Spleen (tissue), 11 donors: Measurements from ENCODE around the gene FUT7. TPM values are rescaled to one million over a fixed set of nuclear protein-coding genes. Genes with fewer than 3 reads are reported as not detected.

Experiments
- DNase-seq: peaks from one replicate; pipeline ENCODE4 v3.0.0-alpha.2; 2020
- H3K27ac ChIP-seq, 8 donors: fragments of 200-600 bp; sonication (generic) in 7 of 8; 1 replicate in 4 of 8; 2 replicates in 4 of 8; pipeline versions ENCODE4 v1.5.0 to v1.8.0; 2016 to 2021; ENCODE audit warnings: inconsistent platforms in 4 of 8, mild to moderate bottlenecking in 4 of 8, moderate library complexity in 1 of 8
- H3K27me3 ChIP-seq, 7 donors: fragments of 200-600 bp; sonication (generic) in 6 of 7; replicated peaks in 1 of 7; 1 replicate in 4 of 7; 2 replicates in 3 of 7; pipeline versions ENCODE4 v1.5.0 to v1.8.0; 2016 to 2021; ENCODE audit warnings: inconsistent platforms in 3 of 7, mild to moderate bottlenecking in 1 of 7
- H3K36me3 ChIP-seq, 6 donors: fragments of 200-600 bp; sonication (generic) in 5 of 6; 1 replicate in 4 of 6; 2 replicates in 2 of 6; pipeline versions ENCODE4 v1.5.0 to v1.8.0; 2016 to 2021; ENCODE audit warnings: inconsistent platforms in 2 of 6
- H3K4me1 ChIP-seq, 6 donors: fragments of 200-600 bp; sonication (generic) in 5 of 6; 1 replicate in 3 of 6; 2 replicates in 3 of 6; pipeline versions ENCODE4 v1.5.0 to v1.8.0; 2016 to 2021; ENCODE audit warnings: inconsistent platforms in 3 of 6
- H3K4me3 ChIP-seq, 8 donors: fragments of 200-600 bp; sonication (generic) in 7 of 8; 1 replicate in 4 of 8; 2 replicates in 4 of 8; pipeline versions ENCODE4 v1.5.0 to v1.8.0; 2016 to 2021; ENCODE audit warnings: inconsistent platforms in 4 of 8, mild to moderate bottlenecking in 4 of 8, moderate library complexity in 2 of 8
- H3K9me3 ChIP-seq, 8 donors: fragments of 200-600 bp; sonication (generic) in 7 of 8; 1 replicate in 4 of 8; 2 replicates in 4 of 8; pipeline versions ENCODE4 v1.5.0 to v1.8.0; 2016 to 2021; ENCODE audit warnings: inconsistent platforms in 4 of 8
- POLR2A ChIP-seq, 3 donors: fragments of 450-650 bp; IDR thresholded peaks; one replicate each; pipeline ENCODE4 v1.5.1; 2017; ENCODE audit warnings: antibody characterized with exemption in 3 of 3, mild to moderate bottlenecking in 1 of 3
- POLR2AphosphoS5 ChIP-seq, 3 donors: sonication (generic); formaldehyde crosslinking; IDR thresholded peaks; one replicate each; pipeline ENCODE4 v1.5.1; 2017; ENCODE audit warnings: antibody characterized with exemption in 3 of 3
- WGBS, 5 donors: extraction: QIAGEN DNeasy Blood & Tissue Kit in 3 of 5; methylation state at CpG; one replicate each; pipeline versions ENCODE4 v1.1.5 to v1.1.7; 2013 to 2018; 5-methylcytosine and 5-hydroxymethylcytosine counted together
- intact Hi-C: fragments of 100-400 bp; cut with DNase I; formaldehyde crosslinking; loops from one replicate; pipeline ENCODE4 v1.15.0; 2023; ENCODE audit warnings: low total_unique reads
- polyA plus RNA-seq, 3 donors: library from polyadenylated mRNA; stranded (reverse); fragments of 200-250 nt; gene quantifications; one replicate each; pipeline ENCODE4 v1.2.1, GENCODE V29; 2013
- total RNA-seq, 7 donors: library from RNA; depleted of rRNA in 3 of 7; stranded (reverse); fragments of >200 nt in 3 of 7; fragmentation: NEBNext Ultra II Directional in 4 of 7; extraction: Animal tissue kit (Norgen Biotek cat#: 25700) in 4 of 7; gene quantifications; one replicate each; pipeline versions ENCODE4 v1.1.0 to v1.2.1, GENCODE V29; 2016 to 2021
- TF ChIP-seq, protein P1 (sequence below), 11 experiments: fragments of 200-600 bp in 7 of 11; fragments of 450-650 bp in 4 of 11; sonication (generic) in 4 of 11; IDR thresholded peaks in 8 of 11; conservative IDR thresholded peaks in 3 of 11; 1 replicate in 7 of 11; 2 replicates in 4 of 11; pipeline versions ENCODE4 v1.4.0 to v1.8.0; 2016 to 2021; ENCODE audit warnings: antibody characterized with exemption in 11 of 11, inconsistent platforms in 4 of 11, mild to moderate bottlenecking in 1 of 11
- donor health status: healthy with polysubstance abuse.
- donor health status: DM: no; HTN: no; CAD: no; lungs with moderate emphysema.
- donor health status: DM: no; HTN: no; CAD: no.
- donor health status: Bipolar disorder and iron deficiency.
- donor health status: healthy.
- donor health status: DM: no; HTN: no; CAD: no.
- donor health status: DM: yes; HTN: yes; CAD: no.

Gene FUT7
- total and polyA plus RNA-seq, 10 donors = 4.0 to 14.9 (median 6.3) TPM

- DNase-seq = no peak
- Histone ChIP-seq H3K9me3 (no peaks in the 10 kb centered on the region), H3K27me3 (peaks cover 0 to 30% (median 0%) of the 10 kb centered on the region in 7 donors), H3K4me3 (peak overlapping the region in 3 of 8 donors; percentile 27 to 63 (median 30)), H3K4me1 (peaks cover 56 to 100% (median 90%) of the 10 kb centered on the region in 6 donors), H3K36me3 (peaks cover 0 to 21% (median 4%) of the 10 kb centered on the region in 6 donors), H3K27ac (peak overlapping the region; percentile 26 to 89 (median 78))
- intact Hi-C loops = no loop called here
- TF ChIP-seq POLR2A (IDR thresholded peaks at IDR 0.05) = no peak
- no peak for TF ChIP-seq POLR2AphosphoS5 (IDR thresholded peaks at IDR 0.05)
- TF ChIP-seq, protein P1, sequence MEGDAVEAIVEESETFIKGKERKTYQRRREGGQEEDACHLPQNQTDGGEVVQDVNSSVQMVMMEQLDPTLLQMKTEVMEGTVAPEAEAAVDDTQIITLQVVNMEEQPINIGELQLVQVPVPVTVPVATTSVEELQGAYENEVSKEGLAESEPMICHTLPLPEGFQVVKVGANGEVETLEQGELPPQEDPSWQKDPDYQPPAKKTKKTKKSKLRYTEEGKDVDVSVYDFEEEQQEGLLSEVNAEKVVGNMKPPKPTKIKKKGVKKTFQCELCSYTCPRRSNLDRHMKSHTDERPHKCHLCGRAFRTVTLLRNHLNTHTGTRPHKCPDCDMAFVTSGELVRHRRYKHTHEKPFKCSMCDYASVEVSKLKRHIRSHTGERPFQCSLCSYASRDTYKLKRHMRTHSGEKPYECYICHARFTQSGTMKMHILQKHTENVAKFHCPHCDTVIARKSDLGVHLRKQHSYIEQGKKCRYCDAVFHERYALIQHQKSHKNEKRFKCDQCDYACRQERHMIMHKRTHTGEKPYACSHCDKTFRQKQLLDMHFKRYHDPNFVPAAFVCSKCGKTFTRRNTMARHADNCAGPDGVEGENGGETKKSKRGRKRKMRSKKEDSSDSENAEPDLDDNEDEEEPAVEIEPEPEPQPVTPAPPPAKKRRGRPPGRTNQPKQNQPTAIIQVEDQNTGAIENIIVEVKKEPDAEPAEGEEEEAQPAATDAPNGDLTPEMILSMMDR (IDR thresholded peaks at IDR 0.05 in 8 of 11, conservative IDR thresholded peaks at IDR 0.05 in 3 of 11) = no peak
- 72 to 81% (median 78%) methylated on average over 8 to 10 of the region's 10 CpGs for WGBS, 5 donors
Measured at GRCh38 chr9:136997371-136997770, 34.5 kb downstream of the FUT7 start.

DNA sequence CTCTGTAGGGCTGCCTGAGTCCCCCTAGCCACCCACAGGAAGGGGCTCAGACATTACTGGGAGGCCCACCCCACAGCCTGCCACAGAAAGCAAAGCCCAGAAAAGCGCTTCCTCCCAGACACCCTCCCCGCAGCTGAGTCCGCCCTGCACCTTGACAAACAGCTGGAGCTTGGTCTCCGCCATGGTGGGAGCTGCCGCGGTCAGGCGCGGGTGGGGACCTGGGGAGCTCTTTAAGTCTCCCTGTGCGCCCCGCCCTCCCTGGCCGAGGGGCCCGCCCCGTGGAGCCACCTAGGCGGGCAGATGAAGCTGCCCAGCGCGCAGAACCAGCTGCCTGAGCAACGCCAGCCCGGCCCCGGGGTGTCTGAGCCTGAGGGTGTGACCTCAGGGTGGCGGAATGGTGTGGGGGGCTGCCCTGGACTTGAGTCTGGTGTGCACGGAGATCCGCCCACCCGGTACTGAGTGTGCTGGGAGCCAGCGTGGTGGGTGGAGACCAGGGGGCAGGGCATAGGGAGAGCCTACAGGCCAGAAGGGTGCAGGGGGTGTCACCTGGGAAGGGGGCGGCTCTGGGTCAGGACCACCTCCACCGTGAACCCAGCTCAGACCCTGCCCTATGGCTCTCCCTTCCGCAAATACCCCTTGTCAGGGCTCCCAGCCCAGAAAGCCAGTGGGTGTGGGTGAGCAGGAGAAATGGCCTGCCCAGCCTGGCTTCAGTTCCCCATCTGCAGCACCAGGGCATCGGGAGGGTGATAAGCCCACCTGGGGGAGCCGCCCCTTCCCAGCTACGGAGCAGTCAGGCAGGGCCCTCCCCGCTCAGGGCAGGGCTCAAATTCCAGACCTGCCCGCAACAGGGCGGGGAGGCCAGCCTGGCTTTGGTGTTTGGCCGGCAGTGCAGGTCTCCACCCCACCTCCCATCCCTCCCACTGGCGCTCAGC is 35.3 kb downstream of the FUT7 start, which contains the start of gene CLIC3:
TSS of gene CLIC3 (minus strand) at position 208 of the 932 bp plus-strand sequence. CDS start at position 183, 25 bp downstream.
- TF ChIP-seq POLR2A (IDR thresholded peaks at IDR 0.05) = no peak
- peak; percentile 17 to 62 (median 44) for TF ChIP-seq POLR2AphosphoS5 (IDR thresholded peaks at IDR 0.05)
- TF ChIP-seq, protein P1 (IDR thresholded peaks at IDR 0.05 in 8 of 11, conservative IDR thresholded peaks at IDR 0.05 in 3 of 11) = no peak
- Histone ChIP-seq H3K4me3 (peak within 1 kb of the TSS in 6 of 8 donors; percentile 14 to 63 (median 24)), H3K27me3 (peaks cover 0 to 30% (median 0%) of the 10 kb centered on the region in 7 donors), H3K4me1 (peaks cover 56 to 98% (median 94%) of the 10 kb centered on the region in 6 donors), H3K36me3 (peaks cover 0 to 21% (median 4%) of the 10 kb centered on the region in 6 donors), H3K27ac (peak within 1 kb of the TSS; percentile 39 to 89 (median 78)), H3K9me3 (no peaks in the 10 kb centered on the region)
- peak; percentile 88 for DNase-seq
- intact Hi-C loops = no loop called here
- WGBS, 5 donors = 17 to 30% (median 22%) methylated on average over 8 to 35 of the region's 35 CpGs

DNA sequence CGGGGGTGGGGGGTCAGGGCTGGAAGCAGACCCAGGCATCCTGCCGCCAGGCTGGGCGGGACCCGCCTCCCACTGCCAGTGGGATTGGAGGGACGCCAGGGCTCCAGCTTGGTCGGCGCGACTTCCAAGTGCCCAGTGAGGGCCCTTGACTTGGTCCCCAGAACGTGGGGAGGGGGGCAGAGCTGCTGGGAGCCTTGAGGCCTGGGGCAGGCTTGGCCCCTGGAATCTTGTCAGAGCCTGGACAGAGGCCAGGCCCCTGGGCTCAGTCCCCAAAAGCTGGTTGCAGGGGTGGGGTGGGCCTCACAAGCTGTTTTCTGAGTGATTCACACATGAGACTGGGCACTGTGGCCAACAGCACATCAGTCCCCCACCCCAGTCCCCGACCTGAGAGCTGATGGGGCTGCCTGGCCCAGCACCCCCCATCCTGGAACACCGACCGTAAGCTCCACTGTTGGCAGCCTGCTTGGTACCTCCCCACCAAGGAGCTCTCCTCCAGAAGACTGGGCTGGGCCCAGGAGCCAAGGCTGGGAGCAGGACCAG is 36.0 kb downstream of the FUT7 start:
- H3K27me3 ChIP-seq = peaks cover 0 to 30% (median 0%) of the 10 kb centered on the region in 7 donors
- TF ChIP-seq POLR2AphosphoS5 (IDR thresholded peaks at IDR 0.05) = peak in 2 of 3 donors; percentile 26 to 73
- TF ChIP-seq, protein P1 (IDR thresholded peaks at IDR 0.05 in 8 of 11, conservative IDR thresholded peaks at IDR 0.05 in 3 of 11) = no peak
- no peak for TF ChIP-seq POLR2A (IDR thresholded peaks at IDR 0.05)
- H3K4me1 ChIP-seq = peaks cover 56 to 97% (median 93%) of the 10 kb centered on the region in 6 donors
- 35 to 58% (median 38%) methylated on average over 8 to 12 of the region's 12 CpGs for WGBS, 5 donors
- intact Hi-C loops = no loop called here
- DNase-seq = no peak
- H3K4me3 ChIP-seq = peak overlapping the region in 3 of 8 donors; percentile 27 to 63 (median 30)
- H3K9me3 ChIP-seq = no peaks in the 10 kb centered on the region
- peak overlapping the region; percentile 39 to 89 (median 78) for H3K27ac ChIP-seq
- H3K36me3 ChIP-seq = peaks cover 0 to 21% (median 4%) of the 10 kb centered on the region in 6 donors
